Endometrium (tissue), 2 donors: ENCODE data around the gene TRIM9.

ENCODE experiments used
- FAIRE-seq: peaks from 2 replicates; lab custom pipeline; 2012; peaks lifted over from hg19 to GRCh38; lab: Jason Lieb, UNC
- donor health status: control.
- donor health status: control.

The TRIM9 gene

DNA sequence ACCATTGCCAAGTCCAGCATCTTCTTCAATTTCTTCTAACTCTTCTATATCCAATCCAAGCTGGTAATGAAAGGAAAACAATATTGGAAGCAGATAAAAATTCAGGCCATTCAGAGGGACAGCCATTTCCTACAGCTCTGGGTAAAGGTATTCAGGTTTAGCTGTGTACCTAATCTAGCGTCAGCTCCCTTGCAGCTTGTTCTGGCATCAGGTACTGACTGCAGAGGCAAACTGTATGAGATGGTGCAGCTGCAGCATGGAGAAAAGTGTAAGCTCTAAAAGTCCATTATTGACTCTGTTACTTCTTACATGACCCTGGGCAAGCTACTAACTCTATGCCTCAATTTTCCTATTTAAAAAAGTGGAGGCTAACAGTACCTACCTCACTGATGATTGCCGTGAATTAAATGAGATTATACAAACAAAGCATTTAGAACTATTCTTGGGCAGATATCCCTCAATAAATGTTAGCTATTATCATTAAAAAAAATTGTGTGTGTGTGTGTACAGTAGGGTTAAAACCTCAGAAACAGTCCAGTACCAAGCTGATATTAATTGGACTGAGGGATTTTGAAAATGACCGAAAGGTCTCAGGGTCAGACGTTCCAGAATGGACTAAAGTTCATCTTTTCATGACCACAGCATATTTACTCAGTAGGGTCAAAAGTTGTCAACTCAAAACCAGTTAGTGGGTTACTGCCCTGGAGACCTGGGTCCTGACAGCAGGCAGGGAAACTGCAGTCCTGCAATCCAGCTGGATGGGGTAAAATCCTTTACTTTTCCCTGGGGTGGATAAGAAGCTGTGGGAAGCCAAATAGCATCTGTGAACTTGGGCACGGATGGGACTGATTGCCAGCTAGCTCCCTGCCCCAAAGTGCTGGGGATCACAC lies 159.5 kb downstream of the TRIM9 start:
- FAIRE-seq = no peak

DNA sequence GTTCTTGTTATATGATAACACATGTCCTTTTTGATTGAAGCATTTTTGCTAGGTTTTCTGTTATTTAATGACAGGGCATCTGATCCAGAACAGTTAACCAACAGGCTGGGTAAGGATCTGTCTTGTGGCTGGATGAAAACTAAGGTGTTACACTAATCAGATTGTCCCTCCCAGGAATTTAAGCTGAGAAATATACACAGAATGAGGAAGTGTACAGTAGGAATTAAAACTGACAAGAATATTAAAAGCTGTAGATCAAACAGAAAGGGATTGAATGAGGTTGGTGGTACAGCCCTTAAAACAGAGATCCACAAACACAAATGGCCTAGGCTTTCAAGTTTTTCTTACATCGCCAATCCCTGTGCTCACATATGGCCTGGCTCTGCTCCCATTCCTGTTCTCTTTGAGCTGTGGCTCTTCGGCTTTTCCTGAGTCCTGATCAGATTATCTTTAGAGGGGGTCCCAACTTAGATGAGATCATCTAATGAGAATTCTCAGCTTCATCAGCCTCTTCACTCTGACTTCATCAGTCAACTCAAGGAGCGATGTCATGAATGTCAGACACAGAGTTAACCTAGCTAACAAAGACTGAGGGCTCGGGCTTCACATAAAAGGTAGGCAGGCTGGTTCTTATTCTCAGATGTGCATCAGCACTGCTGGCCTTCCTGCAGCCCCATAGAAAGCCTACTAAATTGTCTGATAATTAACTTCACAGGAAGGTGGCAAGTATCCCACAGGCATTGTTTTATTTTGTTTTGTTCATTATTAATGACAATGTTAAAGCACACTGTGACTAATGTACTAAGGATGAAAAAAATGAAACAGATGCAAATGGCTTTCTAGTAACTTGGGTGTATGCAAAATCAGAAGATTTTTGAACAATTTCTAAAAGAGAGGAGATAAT lies 162.1 kb downstream of the TRIM9 start:
- no peak for FAIRE-seq

DNA sequence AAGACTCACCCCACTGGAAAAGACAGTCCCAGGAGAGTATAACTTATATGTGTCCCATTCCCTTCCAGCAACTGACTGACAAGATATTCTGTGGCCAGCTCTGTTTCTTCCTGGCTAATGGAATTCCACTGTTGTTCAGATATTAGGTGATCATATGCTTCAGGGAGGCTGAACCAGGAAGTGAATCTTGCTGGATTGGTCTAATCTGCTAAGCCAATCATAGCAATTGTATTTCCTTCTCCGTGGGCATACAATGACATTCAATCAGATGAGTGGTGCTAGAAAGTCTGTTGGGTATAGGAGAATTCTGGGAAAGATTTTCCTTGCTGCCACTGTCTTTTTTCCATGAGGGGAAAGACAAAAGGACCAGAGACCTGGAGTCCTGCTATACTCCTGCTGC lies 162.7 kb downstream of the TRIM9 start:
- FAIRE-seq = no peak

DNA sequence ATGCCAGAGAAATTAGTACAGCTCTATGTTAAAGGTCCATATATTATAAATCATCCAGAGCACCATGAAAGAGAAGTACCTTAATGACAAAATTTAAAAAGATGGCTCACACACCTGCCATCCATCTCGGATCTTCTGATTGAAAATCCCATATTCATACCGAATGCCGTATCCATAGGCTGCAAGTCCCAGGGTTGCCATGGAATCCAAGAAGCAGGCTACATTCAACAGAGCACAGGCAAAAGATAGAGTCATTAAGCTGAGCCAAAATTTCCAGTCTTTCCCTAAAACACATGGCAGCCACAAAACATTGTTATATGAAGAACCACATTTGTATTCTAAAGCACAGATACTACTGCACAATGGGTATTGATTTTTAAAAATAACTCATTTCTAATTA lies 163.3 kb downstream of the TRIM9 start:
- FAIRE-seq = no peak

DNA sequence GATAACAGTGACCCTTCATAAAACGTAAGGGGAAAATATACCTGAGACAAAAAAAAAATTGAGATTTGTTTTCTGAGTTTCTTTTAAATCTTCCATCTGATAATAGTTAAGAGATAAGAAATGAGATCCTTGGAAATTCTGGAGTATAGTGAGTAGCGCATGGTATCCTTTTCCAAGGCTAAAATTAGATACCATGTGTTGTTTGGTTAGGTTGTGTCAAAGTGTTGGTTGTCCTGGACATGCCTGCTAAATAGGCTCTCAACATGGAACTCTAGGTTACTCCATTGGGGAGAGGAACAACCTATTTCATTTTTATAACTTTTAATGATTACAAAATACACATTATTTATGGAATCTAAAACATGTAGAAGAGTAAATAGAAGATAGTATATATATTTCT lies 165.4 kb downstream of the TRIM9 start:
- no peak for FAIRE-seq

DNA sequence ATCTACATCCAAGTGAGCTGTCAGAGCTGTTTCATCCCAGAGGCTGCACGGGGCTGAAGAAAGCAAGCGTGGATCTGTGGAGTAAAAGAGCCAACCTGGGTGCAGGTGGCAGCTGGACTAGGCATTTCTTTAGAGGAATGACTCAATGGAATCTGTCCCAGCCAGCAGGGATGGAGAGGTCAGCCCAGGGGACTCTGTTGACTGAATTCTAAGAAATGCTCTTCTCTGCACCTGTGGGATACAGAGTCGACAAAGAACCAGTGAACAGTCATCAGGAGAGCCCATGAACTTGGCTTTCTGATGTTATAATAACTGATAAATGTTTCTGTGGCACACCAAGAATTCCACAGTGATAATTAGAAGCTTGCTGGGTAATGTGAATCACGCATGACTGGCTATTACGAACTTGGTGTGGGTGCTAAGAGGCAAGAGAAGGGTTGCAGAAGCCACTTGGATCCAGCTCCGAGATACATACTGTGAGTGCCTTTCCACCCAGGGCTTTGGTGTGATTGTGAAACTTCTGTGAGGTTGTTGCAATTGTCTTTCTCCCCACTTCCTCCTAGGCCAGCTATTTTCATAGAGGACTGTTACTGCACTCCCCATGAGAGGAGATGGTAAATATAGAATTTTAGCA lies 166.8 kb downstream of the TRIM9 start:
- no peak for FAIRE-seq

DNA sequence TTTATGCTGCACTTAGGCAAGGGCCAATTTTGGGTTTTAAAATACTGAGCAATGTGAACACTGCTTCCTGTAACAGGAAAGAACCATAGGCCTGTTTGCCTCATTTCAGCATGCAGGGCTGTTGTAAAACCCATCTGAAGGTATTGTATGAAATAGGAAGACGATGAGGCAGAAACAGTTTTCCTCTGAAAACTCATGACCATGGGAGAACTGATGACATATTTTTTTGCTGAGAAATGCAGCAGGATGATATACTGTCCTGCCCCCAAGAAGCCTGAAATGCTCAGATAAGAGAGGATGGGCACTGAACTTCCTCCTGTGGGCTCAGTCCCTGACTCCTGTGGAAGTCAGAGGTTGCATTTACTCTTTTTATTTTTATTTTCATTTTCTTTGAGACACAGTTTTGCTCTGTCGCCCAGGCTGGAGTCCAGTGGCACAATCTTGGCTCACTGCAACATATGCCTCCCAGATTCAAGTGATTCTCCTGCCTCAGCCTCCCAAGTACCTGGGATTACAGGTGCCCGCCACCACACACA lies 168.0 kb downstream of the TRIM9 start:
- no peak for FAIRE-seq
